Adrenal gland (tissue), 12 donors: ENCODE measurements around the gene MRPL55. TPM values are rescaled to one million over a fixed set of nuclear protein-coding genes. Genes with fewer than 3 reads are reported as not detected.

Experiments
- DNase-seq, 7 donors: peaks; one replicate each; pipeline ENCODE4 v3.0.0-alpha.2; 2019 to 2020
- H3K27ac ChIP-seq, 5 donors: fragments of 200-600 bp; sonication (generic) in 4 of 5; 1 replicate in 3 of 5; 2 replicates in 2 of 5; pipeline versions ENCODE4 v1.5.1 to v1.8.0; 2016 to 2020; ENCODE audit warnings: mild to moderate bottlenecking in 1 of 5
- H3K27me3 ChIP-seq: fragments of 200-600 bp; 2 replicates; pipeline ENCODE4 v1.8.0; 2021
- H3K36me3 ChIP-seq, 2 donors: fragments of 200-600 bp; replicated peaks in 1 of 2; 1 replicate in 1 of 2; 2 replicates in 1 of 2; pipeline versions ENCODE4 v1.5.1 to v1.8.0; 2018 to 2022
- H3K4me1 ChIP-seq, 2 donors: fragments of 200-600 bp; replicated peaks in 1 of 2; 1 replicate in 1 of 2; 2 replicates in 1 of 2; pipeline versions ENCODE4 v1.5.1 to v1.8.0; 2018 to 2021
- H3K4me3 ChIP-seq, 4 donors: fragments of 200-600 bp; sonication (generic) in 3 of 4; one replicate each; pipeline ENCODE4 v1.5.1; 2016 to 2018
- H3K9me3 ChIP-seq, 3 donors: fragments of 200-600 bp; sonication (generic) in 1 of 3; replicated peaks in 1 of 3; 1 replicate in 2 of 3; 2 replicates in 1 of 3; pipeline versions ENCODE4 v1.5.1 to v1.8.0; 2016 to 2021
- POLR2A ChIP-seq, 2 donors: fragments of 450-650 bp; IDR thresholded peaks; one replicate each; pipeline ENCODE4 v1.6.1; 2017; ENCODE audit warnings: antibody characterized with exemption in 2 of 2, mild to moderate bottlenecking in 2 of 2, moderate library complexity in 1 of 2
- WGBS, 4 donors: extraction: QIAGEN DNeasy Blood & Tissue Kit in 2 of 4; methylation state at CpG; one replicate each; pipeline versions ENCODE4 v1.1.5 to v1.1.7; 2013 to 2017; 5-methylcytosine and 5-hydroxymethylcytosine counted together
- intact Hi-C, 2 donors: fragments of 100-400 bp; cut with DNase I; formaldehyde crosslinking; loops; one replicate each; pipeline versions ENCODE4 v1.14.1 to v1.15.0; 2022 to 2023
- polyA plus RNA-seq, 3 donors: library from polyadenylated mRNA; stranded (reverse); fragments of 200-250 nt in 2 of 3; fragments of 350-450 nt in 1 of 3; fragmentation: Illumina TruSeq in 1 of 3; extraction: RNeasy Lipid Tissue Mini Kit (QIAGEN cat#74804) in 1 of 3; gene quantifications; one replicate each; pipeline ENCODE4 v1.2.3, GENCODE V29; 2013 to 2014
- total RNA-seq, 9 donors: library from RNA; depleted of rRNA in 4 of 9; stranded (reverse); fragments of >200 nt in 4 of 9; fragments of 120-200 nt in 1 of 9; fragmentation: NEBNext Ultra II Directional in 1 of 9; extraction: Animal tissue kit (Norgen Biotek cat#: 25700) in 1 of 9; gene quantifications; one replicate each; pipeline versions ENCODE4 v1.1.0 to v1.2.4, GENCODE V29; 2013 to 2023
- TF ChIP-seq, protein P1 (sequence below), 6 experiments: fragments of 450-650 bp in 4 of 6; fragments of 200-600 bp in 2 of 6; sonication (generic) in 1 of 6; IDR thresholded peaks; 1 replicate in 5 of 6; 2 replicates in 1 of 6; pipeline versions ENCODE4 v1.5.1 to v1.8.0; 2016 to 2021; ENCODE audit warnings: antibody characterized with exemption in 6 of 6, mild to moderate bottlenecking in 2 of 6, moderate library complexity in 1 of 6
- donor health status: healthy with polysubstance abuse.
- donor health status: Bipolar disorder and iron deficiency.
- donor health status: DM: yes; HTN: yes; CAD: no.
- donor health status: DM: no; HTN: no; CAD: no.
- donor health status: DM: no; HTN: no; CAD: no.
- donor health status: DM: yes; HTN: yes; CAD: no.

MRPL55 gene
- total and polyA plus RNA-seq, 12 donors: 25.1 to 309 (median 70.8) TPM

DNA sequence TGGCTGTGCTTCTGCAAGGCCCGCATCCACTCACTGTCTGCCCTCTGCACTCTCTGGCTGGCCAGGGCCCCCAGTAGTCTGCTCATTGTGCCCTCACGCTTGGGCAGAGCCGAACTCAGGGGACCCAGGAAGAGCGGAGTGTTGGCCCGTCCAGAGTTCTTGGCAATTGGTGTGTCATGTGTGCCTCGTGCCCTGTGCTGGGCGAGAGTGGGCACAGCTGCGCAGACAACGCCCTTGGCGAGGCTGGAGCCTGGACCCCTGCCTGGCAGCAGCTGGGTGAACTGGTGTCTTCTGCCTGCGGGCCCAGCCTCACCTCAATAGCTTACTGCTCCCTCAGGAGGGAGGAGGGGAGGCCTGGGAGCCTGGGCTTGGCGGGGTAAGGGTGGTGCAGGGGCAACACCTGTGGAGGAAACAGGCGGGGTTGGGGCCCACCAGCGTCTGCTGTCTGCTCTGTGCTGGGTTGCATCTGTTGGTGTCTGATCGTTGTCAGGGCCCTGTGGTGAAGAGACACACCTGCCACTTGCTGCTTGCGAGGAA, 33.1 kb upstream of the MRPL55 start:
- peak in 3 of 7 donors; percentile 24 to 51 (median 26) for DNase-seq

DNA sequence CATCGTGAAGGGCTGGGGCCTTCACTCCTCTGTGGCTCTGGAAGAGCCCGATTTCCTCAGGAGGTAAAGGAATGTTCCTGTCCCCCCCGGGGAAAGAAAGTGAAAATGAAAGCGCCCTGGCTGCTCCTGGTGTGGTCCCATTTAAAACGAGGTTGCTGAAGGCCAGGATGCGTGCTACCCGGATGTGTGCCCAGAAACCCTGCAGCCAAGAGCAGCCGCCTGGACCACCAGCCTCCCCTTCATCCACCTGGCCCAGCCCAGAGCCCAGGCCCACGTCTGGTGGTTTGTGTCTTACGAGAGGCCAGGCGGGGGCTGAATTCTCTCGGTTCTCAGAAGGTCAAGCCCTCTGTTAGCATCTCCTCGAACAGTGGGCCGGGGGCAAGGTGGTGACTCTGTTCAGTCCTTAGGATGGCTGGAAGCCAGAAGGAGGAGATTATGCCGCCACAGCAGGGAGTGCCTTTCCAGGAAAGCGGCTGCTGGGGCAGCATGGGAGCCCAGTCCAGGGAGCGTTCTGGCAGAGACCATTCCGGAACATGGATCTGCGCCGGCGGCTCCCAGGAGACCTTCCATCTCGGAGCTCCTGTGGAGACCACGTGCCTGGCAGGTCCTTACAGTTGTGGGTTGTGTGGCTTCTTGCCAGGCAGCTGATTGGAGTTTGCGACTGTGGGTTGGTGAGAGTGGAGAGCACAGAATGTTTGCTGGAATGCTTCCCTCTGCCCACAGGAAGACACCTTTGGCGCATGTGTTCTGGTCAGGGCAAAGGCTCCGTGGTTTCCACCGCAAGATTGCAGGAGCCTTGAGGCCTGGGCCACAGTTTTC, 32.3 kb upstream of the MRPL55 start:
- no peak for TF ChIP-seq POLR2A (IDR thresholded peaks at IDR 0.05)
- TF ChIP-seq, protein P1, sequence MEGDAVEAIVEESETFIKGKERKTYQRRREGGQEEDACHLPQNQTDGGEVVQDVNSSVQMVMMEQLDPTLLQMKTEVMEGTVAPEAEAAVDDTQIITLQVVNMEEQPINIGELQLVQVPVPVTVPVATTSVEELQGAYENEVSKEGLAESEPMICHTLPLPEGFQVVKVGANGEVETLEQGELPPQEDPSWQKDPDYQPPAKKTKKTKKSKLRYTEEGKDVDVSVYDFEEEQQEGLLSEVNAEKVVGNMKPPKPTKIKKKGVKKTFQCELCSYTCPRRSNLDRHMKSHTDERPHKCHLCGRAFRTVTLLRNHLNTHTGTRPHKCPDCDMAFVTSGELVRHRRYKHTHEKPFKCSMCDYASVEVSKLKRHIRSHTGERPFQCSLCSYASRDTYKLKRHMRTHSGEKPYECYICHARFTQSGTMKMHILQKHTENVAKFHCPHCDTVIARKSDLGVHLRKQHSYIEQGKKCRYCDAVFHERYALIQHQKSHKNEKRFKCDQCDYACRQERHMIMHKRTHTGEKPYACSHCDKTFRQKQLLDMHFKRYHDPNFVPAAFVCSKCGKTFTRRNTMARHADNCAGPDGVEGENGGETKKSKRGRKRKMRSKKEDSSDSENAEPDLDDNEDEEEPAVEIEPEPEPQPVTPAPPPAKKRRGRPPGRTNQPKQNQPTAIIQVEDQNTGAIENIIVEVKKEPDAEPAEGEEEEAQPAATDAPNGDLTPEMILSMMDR (IDR thresholded peaks at IDR 0.05): no peak
- intact Hi-C loops: no loop called here
- Histone ChIP-seq H3K27ac (peak overlapping the region in 4 of 5 donors; percentile 94 to 99 (median 98)), H3K4me3 (peak overlapping the region in 3 of 4 donors; percentile 77 to 94 (median 87)), H3K4me1 (peaks cover 15 to 33% of the 10 kb centered on the region in 2 donors), H3K27me3 (no peaks in the 10 kb centered on the region), H3K9me3 (no peaks in the 10 kb centered on the region), H3K36me3 (peaks cover 0 to 4% of the 10 kb centered on the region in 2 donors)
- WGBS, 4 donors: 34 to 49% (median 41%) methylated on average over 19 to 27 of the region's 27 CpGs
- peak in 6 of 7 donors; percentile 45 to 72 (median 56) for DNase-seq

More for the DNA sequence above, 33.1 kb upstream of the MRPL55 start:
- peaks cover 0 to 10% of the 10 kb centered on the region in 2 donors for H3K36me3 ChIP-seq
- H3K9me3 ChIP-seq: no peaks in the 10 kb centered on the region
- H3K27me3 ChIP-seq: no peaks in the 10 kb centered on the region
- TF ChIP-seq, protein P1 (IDR thresholded peaks at IDR 0.05): no peak
- intact Hi-C loops: no loop called here
- no peak overlapping the region for H3K4me3 ChIP-seq
- peak overlapping the region in 2 of 5 donors; percentile 41 to 98 for H3K27ac ChIP-seq
- H3K4me1 ChIP-seq: peaks cover 15 to 33% of the 10 kb centered on the region in 2 donors
- 80 to 88% (median 81%) methylated on average over 14 to 16 of the region's 16 CpGs for WGBS, 4 donors

DNA sequence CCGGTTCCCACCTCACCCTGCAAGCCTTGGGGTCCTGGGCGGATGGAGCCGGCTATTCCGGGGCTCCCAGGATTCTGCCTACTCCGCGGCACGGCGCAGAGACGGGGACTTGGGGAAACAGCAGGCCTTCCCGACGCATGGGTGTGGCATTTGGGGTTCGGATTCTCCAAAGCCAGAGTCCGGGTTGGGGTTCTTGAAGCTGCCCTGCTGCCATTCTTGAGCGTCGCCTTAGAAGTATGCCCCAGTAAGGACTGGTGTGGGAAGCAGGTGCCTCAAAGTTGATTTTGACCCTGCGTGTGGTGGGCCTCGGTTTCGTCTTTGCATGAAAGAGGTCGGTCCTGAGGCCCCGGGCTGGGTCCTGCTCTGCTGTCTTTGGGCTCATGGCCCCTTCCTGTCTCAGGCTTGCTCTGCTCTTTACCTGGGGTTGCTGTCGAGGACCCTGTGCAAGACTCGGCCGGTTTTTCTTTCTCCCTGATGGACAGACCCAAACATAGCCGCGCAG, 31.7 kb upstream of the MRPL55 start:
- H3K4me1 ChIP-seq: peaks cover 15 to 33% of the 10 kb centered on the region in 2 donors
- no peaks in the 10 kb centered on the region for H3K27me3 ChIP-seq
- peaks cover 0 to 4% of the 10 kb centered on the region in 2 donors for H3K36me3 ChIP-seq
- peak in 3 of 7 donors; percentile 23 to 61 (median 34) for DNase-seq
- no peak for TF ChIP-seq POLR2A (IDR thresholded peaks at IDR 0.05)
- TF ChIP-seq, protein P1 (IDR thresholded peaks at IDR 0.05): no peak
- whole genome bisulfite sequencing, 4 donors: 4 to 9% (median 7%) methylated on average over 5 to 25 of the region's 25 CpGs
- H3K4me3 ChIP-seq: peak overlapping the region; percentile 73 to 94 (median 82)
- intact Hi-C loops: no loop called here
- no peaks in the 10 kb centered on the region for H3K9me3 ChIP-seq
- peak overlapping the region; percentile 92 to 99 (median 98) for H3K27ac ChIP-seq
